ENCODE measurements around the gene ARHGEF3.

DNA sequence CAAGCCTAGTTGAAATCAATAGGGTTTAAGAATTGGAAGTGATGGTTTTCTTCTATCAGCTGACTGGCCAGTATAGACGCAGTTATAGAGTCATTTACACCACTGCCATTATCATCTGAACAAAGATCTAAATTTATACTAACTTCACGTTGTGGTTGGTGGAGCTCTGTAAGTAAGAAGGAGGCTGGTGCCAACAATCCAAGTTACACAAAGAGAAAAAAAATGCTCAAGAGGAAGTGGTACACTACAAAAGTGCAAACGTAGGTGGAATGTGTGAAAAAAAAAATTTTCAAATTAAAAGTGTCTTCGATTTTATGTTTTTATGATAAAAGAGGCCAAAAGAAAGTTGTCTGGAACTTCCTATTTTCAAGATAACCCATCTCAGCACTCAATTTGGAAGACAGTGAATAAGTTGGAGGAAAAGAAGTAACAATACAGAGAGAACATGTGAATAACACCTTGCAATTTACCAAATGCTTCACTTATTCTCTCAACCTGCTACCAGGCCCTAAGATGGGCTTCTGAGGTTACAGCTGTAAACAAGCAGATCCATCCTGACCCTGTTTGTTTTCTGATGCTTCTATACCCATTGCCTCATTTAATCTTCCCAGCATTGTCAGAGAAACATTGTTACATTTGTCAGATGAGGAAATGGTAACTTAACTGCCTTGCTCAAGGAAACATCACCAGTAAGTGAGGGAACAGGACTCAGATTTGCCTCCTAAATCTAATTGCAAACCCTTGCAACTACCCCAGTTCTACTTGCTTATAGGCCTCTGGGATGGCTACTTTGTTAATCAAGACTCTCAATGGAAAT is 106.7 kb downstream of the ARHGEF3 start:
- TF ChIP-seq, protein P1, sequence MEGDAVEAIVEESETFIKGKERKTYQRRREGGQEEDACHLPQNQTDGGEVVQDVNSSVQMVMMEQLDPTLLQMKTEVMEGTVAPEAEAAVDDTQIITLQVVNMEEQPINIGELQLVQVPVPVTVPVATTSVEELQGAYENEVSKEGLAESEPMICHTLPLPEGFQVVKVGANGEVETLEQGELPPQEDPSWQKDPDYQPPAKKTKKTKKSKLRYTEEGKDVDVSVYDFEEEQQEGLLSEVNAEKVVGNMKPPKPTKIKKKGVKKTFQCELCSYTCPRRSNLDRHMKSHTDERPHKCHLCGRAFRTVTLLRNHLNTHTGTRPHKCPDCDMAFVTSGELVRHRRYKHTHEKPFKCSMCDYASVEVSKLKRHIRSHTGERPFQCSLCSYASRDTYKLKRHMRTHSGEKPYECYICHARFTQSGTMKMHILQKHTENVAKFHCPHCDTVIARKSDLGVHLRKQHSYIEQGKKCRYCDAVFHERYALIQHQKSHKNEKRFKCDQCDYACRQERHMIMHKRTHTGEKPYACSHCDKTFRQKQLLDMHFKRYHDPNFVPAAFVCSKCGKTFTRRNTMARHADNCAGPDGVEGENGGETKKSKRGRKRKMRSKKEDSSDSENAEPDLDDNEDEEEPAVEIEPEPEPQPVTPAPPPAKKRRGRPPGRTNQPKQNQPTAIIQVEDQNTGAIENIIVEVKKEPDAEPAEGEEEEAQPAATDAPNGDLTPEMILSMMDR (IDR thresholded peaks at IDR 0.05 in 4 of 5, conservative IDR thresholded peaks at IDR 0.05 in 1 of 5) = no peak
- TF ChIP-seq POLR2A (IDR thresholded peaks at IDR 0.05) = no peak
